Esophagus squamous epithelium (tissue), 4 donors: Measurements from ENCODE around the gene CHD3.

Experiments
- CTCF ChIP-seq, 6 experiments: fragments of 450-650 bp in 4 of 6; fragments of 200-600 bp in 2 of 6; sonication (generic) in 2 of 6; IDR thresholded peaks; one replicate each; pipeline ENCODE4 v1.5.1; 2016 to 2019; ENCODE audit warnings: antibody characterized with exemption in 6 of 6, mild to moderate bottlenecking in 4 of 6, moderate library complexity in 4 of 6
- POLR2A ChIP-seq, 4 donors: fragments of 450-650 bp; IDR thresholded peaks; one replicate each; pipeline ENCODE4 v1.6.1; 2017; ENCODE audit warnings: antibody characterized with exemption in 4 of 4, mild to moderate bottlenecking in 4 of 4, moderate library complexity in 3 of 4

- TF ChIP-seq CTCF (IDR thresholded peaks at IDR 0.05), result no peak
- TF ChIP-seq POLR2A (IDR thresholded peaks at IDR 0.05), result no peak
Observed at GRCh38 chr17:7894866-7895265, 6.3 kb downstream of the CHD3 start.
